ENCODE measurements around the gene PCDHGC4. TPM values are rescaled to one million over a fixed set of nuclear protein-coding genes. Genes with fewer than 3 reads are reported as not detected.

PCDHGC4 gene
- total and polyA plus RNA-seq, 2 of the 8 experiments (the other 6 are each of a cell fraction or from before 2014, with no cell fraction given), result 2.1 to 2.4 TPM

DNA sequence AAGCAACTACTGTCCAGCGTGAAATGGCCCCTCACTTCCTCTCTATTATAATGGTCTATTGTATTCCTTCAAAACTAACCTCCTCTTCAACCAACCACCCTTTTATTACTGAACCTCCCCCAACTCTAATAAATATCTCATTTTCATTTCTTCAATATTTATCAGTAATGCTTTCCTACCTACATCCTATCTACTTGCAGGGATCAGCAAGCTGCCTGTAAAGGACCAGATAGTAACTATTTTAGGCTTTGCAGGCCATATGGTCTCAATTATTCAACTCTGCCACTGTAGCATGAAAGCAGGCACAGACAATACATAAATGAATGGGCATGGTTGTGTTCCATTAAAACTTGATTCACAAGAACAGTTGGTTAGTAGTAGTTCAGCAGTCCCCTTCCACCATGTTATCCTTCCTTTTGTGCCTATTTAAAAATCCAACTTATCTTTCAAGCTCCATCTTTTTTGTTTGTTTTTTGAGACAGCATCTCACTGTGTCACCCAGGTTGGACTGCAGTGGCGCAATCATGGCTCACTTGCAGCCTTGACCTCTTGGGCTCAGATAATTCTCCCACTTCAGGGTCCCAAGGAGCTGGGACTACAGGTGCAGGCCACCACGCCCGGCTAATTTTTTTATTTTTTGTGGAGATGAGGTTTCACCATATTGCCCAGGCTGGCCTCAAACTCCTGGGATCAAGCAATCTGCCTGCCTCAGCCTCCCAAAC, 49.8 kb downstream of the PCDHGC4 start:
- H3K9me3 ChIP-seq (ENCODE audit: insufficient read depth in 2 of 2, low read depth in 1 of 2, low read length in 1 of 2), result no peaks in the 10 kb centered on the region
- no peak overlapping the region for H2BK5ac ChIP-seq (ENCODE audit: low read depth, low read length)
- H3K4me2 ChIP-seq (ENCODE audit: insufficient read depth in 1 of 2, low read depth in 2 of 2, low read length in 2 of 2), result no peak overlapping the region
- H3K23ac ChIP-seq (ENCODE audit: insufficient read length), result no peak overlapping the region
- H3K27me3 ChIP-seq (replicated peaks in 1 of 4; ENCODE audit: control insufficient read depth in 3 of 4, extremely low read depth in 1 of 4, insufficient read depth in 3 of 4, low read length in 3 of 4), result no peaks in the 10 kb centered on the region
- no peaks in the 10 kb centered on the region for H3K23me2 ChIP-seq (ENCODE audit: low read depth, low read length)
- H4K8ac ChIP-seq (ENCODE audit: extremely low read depth, insufficient read depth, low read length), result no peak overlapping the region
- CTCF ChIA-PET (ENCODE audit: partially characterized antibody), result interaction anchor here (0.5 to 50.9 kb wide), 11 partner anchors 10 to 342 kb away, joined by 3 to 1236 read pairs (median 5); partner anchors contain the start of genes PCDHB11, PCDHGA10, PCDHGA11 and PCDHGA9
- no peak overlapping the region for H2BK120ac ChIP-seq (replicated peaks; ENCODE audit: low read depth, low read length)
- 94% methylated on average over 4 of the region's 4 CpGs; no CpG with 5 or more reads in 1 of the 2 experiments for WGBS, 2 experiments (ENCODE audit: extremely low coverage in 1 of 2, insufficient coverage in 1 of 2, insufficient read length in 1 of 2, insufficient replicate concordance in 2 of 2, low coverage in 1 of 2, low lambda C conversion rate in 2 of 2, missing lambda C conversion rate in 1 of 2)
- no peak overlapping the region for H2BK15ac ChIP-seq (ENCODE audit: low read length)
- H3K27ac ChIP-seq (ENCODE audit: low read depth, low read length), result no peak overlapping the region
- no peaks in the 10 kb centered on the region for H4K20me1 ChIP-seq (replicated peaks in 1 of 2; ENCODE audit: control insufficient read depth in 1 of 2, insufficient read depth in 2 of 2, low read length in 2 of 2)
- H2AFZ ChIP-seq (ENCODE audit: low read length), result no peak overlapping the region
- no peaks in the 10 kb centered on the region for H3K79me2 ChIP-seq (ENCODE audit: control insufficient read depth in 1 of 2, insufficient read depth in 2 of 2, low read length in 2 of 2)
- no peak overlapping the region for H2BK20ac ChIP-seq (ENCODE audit: low read length)
- H3K79me1 ChIP-seq (ENCODE audit: low read depth, low read length), result no peaks in the 10 kb centered on the region
- H3K36me3 ChIP-seq (ENCODE audit: control insufficient read depth in 2 of 4, insufficient read depth in 4 of 4, low read length in 3 of 4), result peaks cover 2 to 14% (median 4%) of the 10 kb centered on the region in 4 experiments; a peak in 5 of 8 replicates
- no peaks in the 10 kb centered on the region for H3K4me1 ChIP-seq (replicated peaks in 1 of 4; ENCODE audit: control insufficient read depth in 3 of 4, insufficient read depth in 4 of 4, low read length in 3 of 4)
- FAIRE-seq, result no peak
- H3K9ac ChIP-seq (replicated peaks in 1 of 4; ENCODE audit: extremely low read depth in 1 of 4, low read depth in 3 of 4, low read length in 3 of 4), result no peak overlapping the region
- no peak overlapping the region for H3K4ac ChIP-seq (replicated peaks; ENCODE audit: insufficient read length, low read depth, low read length)
- POLR2A ChIA-PET (ENCODE audit: partially characterized antibody), result interaction anchor here (1.0 to 1.5 kb wide), 2 partner anchors 13 to 16 kb away, joined by 3 read pairs; no protein-coding TSS in a partner anchor
- no peak for DNase-seq (ENCODE audit: low read depth in 1 of 2, low spot score in 2 of 2)
- H3K4me3 ChIP-seq (ENCODE audit: extremely low read depth in 1 of 4, insufficient read depth in 2 of 4, low read depth in 3 of 4, low read length in 4 of 4), result no peak overlapping the region
- H2BK12ac ChIP-seq (ENCODE audit: low read depth, low read length), result no peak overlapping the region
- no peak overlapping the region for H3K14ac ChIP-seq (ENCODE audit: insufficient read length)
- no peak overlapping the region for H3K18ac ChIP-seq (ENCODE audit: extremely low read depth, low read length)
- H4K5ac ChIP-seq (ENCODE audit: insufficient read length, low read depth, low read length), result no peak overlapping the region
- no peak overlapping the region for H2AK5ac ChIP-seq (ENCODE audit: low read depth, low read length)
- H4K91ac ChIP-seq (replicated peaks; ENCODE audit: insufficient read length, low read length), result no peak overlapping the region
- H3K56ac ChIP-seq (replicated peaks; ENCODE audit: insufficient read length, low read depth, low read length), result no peak overlapping the region
- TF ChIP-seq, protein P1, sequence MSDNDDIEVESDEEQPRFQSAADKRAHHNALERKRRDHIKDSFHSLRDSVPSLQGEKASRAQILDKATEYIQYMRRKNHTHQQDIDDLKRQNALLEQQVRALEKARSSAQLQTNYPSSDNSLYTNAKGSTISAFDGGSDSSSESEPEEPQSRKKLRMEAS (IDR thresholded peaks at IDR 0.05), result no peak
- TF ChIP-seq YY1 (IDR thresholded peaks at IDR 0.05; ENCODE audit: low read depth, low read length), result no peak
- TF ChIP-seq CBX8 (IDR thresholded peaks at IDR 0.05; ENCODE audit: borderline replicate concordance, low read depth, low read length), result no peak
- no peak for TF ChIP-seq SIX5 (IDR thresholded peaks at IDR 0.05; ENCODE audit: low read depth, low read length)
- TF ChIP-seq CREB1 (IDR thresholded peaks at IDR 0.05), result no peak
- no peak for TF ChIP-seq RXRA (IDR thresholded peaks at IDR 0.05; ENCODE audit: insufficient read depth, low read depth, low read length)
- TF ChIP-seq TAF7 (optimal IDR thresholded peaks at IDR 0.05; ENCODE audit: borderline replicate concordance, low read depth, low read length), result no peak
